ENCODE data around the gene B3GLCT. TPM values are rescaled to one million over a fixed set of nuclear protein-coding genes. Genes with fewer than 3 reads are reported as not detected.
"Not testable (repeated sequence)": the region's sequence is repeated elsewhere in the genome, so short reads cannot be mapped to it uniquely, and the experiment has no call there.

B3GLCT gene
- polyA plus RNA-seq, 2 donors = 1.9 to 2.0 TPM

DNA sequence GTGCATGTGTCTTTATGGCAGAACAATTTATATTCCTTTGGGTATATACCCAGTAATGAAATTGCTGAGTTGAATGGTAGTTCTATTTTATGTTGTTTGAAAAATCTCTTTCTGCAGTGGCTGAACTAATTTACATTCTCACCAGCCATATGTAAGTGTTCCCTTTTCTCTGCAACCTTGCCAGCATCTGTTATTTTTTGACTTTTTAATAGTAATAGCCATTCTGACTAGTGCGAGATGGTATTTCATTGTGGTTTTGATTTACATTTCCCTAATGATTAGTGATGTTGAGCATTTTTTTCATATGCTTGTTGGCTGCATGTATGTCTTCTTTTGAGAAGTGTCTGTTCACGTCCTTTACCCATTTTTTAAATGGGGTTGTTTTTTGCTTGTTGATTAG lies 17.1 kb downstream of the B3GLCT start:
- WGBS, 2 donors = 96 to 97% methylated on average over 2 of the region's 2 CpGs
- not testable (repeated sequence) for H3K27me3 ChIP-seq (ENCODE audit: control insufficient read depth in 1 of 2, insufficient read depth in 2 of 2, low read length in 2 of 2); H3K36me3 ChIP-seq (ENCODE audit: control insufficient read depth in 2 of 2, insufficient read depth in 2 of 2, low read length in 1 of 2); H3K9me3 ChIP-seq (ENCODE audit: control insufficient read depth in 2 of 2, insufficient read depth in 1 of 2, low read depth in 1 of 2, low read length in 1 of 2); H3K4me1 ChIP-seq (ENCODE audit: control insufficient read depth in 2 of 2, insufficient read depth in 2 of 2, low read length in 1 of 2); H3K27ac ChIP-seq (ENCODE audit: low read depth in 2 of 2, low read length in 1 of 2); H3K4me3 ChIP-seq (ENCODE audit: low read depth in 1 of 2, low read length in 2 of 2)

DNA sequence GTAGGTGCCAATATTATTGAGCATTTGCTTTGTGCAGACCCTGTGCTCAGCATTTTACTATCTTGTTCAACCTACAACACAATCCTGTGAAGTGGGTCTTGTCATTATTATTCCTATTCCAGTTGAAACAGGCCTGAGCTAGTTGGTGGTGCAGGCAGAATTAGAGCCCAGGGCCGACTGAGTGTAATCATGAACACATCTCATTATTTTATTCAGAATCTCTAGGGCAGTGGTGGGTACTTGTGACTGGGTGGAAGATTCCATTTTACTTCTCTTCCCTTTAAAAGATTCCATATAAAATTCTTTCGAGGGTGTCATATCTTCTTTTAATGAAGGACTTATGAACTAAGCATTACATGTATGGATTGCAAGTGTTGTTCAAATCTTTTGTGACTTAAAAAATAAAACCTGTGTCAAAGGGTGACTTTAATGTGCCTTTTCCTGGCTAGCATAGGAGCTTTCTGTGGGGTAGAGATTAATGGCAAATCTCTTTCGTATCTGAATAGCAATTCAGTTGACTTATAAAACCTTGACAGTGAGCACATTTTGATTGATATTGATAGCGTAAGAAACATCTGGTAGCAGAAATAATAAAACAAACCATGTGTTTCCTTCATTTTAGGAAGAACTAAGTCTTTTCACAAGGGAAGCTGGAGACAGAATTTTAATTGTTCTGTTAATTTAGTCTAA lies 20.3 kb downstream of the B3GLCT start:
- 78 to 84% methylated on average over 4 of the region's 4 CpGs for WGBS, 2 donors

DNA sequence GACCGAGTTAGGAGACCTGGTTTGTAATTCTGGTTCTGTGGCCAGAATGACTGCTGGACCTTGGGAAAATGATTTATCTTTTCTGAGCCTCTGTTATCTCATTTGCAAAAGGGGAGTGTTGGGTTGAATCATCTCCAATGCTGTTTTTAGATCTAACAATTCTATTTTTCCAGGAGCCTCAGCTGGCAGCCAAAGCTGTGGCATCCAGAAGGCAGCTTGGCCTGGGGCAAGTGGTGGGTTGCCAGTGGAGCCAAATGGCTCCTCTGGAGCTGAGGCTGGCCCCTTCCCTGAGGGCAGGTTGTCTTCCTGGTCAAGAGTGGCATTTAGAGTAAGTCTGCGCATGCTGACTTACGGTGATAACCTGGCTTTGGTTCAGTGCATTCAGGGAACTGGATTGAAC lies 21.3 kb downstream of the B3GLCT start:
- no peaks in the 10 kb centered on the region for H3K4me1 ChIP-seq (ENCODE audit: control insufficient read depth in 2 of 2, insufficient read depth in 2 of 2, low read length in 1 of 2)
- no peak overlapping the region for H3K4me3 ChIP-seq (ENCODE audit: low read depth in 1 of 2, low read length in 2 of 2)
- no peaks in the 10 kb centered on the region for H3K9me3 ChIP-seq (ENCODE audit: control insufficient read depth in 2 of 2, insufficient read depth in 1 of 2, low read depth in 1 of 2, low read length in 1 of 2)
- no peak overlapping the region for H3K27ac ChIP-seq (ENCODE audit: low read depth in 2 of 2, low read length in 1 of 2)
- 91 to 94% methylated on average over 3 of the region's 3 CpGs for WGBS, 2 donors
- no peaks in the 10 kb centered on the region for H3K36me3 ChIP-seq (ENCODE audit: control insufficient read depth in 2 of 2, insufficient read depth in 2 of 2, low read length in 1 of 2)
- H3K27me3 ChIP-seq (ENCODE audit: control insufficient read depth in 1 of 2, insufficient read depth in 2 of 2, low read length in 2 of 2) = no peaks in the 10 kb centered on the region

More for the DNA sequence above, 20.3 kb downstream of the B3GLCT start:
- H3K27ac ChIP-seq (ENCODE audit: low read depth in 2 of 2, low read length in 1 of 2) = no peak overlapping the region
- H3K9me3 ChIP-seq (ENCODE audit: control insufficient read depth in 2 of 2, insufficient read depth in 1 of 2, low read depth in 1 of 2, low read length in 1 of 2) = no peaks in the 10 kb centered on the region
- H3K4me3 ChIP-seq (ENCODE audit: low read depth in 1 of 2, low read length in 2 of 2) = no peak overlapping the region
- H3K4me1 ChIP-seq (ENCODE audit: control insufficient read depth in 2 of 2, insufficient read depth in 2 of 2, low read length in 1 of 2) = no peaks in the 10 kb centered on the region
- H3K27me3 ChIP-seq (ENCODE audit: control insufficient read depth in 1 of 2, insufficient read depth in 2 of 2, low read length in 2 of 2) = no peaks in the 10 kb centered on the region
- H3K36me3 ChIP-seq (ENCODE audit: control insufficient read depth in 2 of 2, insufficient read depth in 2 of 2, low read length in 1 of 2) = no peaks in the 10 kb centered on the region

DNA sequence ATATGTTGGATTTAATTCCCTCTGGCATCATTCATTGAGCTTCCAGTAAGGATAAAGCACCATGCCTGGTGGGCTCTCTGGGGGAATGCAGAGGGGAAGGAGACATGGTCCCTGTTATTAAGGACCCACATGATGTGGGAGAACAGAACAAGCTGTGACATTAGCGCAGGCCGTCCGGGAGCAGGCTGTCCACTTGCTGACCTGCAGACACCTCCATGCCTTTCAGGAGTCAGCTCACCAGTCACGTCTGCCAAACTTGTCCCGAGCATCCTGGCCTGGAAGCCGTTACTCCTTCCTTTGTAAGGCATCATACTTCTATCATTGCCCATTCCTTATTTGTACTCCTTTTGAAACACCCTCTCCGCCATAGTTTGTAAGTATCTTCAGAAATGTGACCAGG lies 23.4 kb downstream of the B3GLCT start:
- Histone ChIP-seq H3K27me3 (ENCODE audit: control insufficient read depth in 1 of 2, insufficient read depth in 2 of 2, low read length in 2 of 2) (no peaks in the 10 kb centered on the region), H3K9me3 (ENCODE audit: control insufficient read depth in 2 of 2, insufficient read depth in 1 of 2, low read depth in 1 of 2, low read length in 1 of 2) (no peaks in the 10 kb centered on the region), H3K27ac (ENCODE audit: low read depth in 2 of 2, low read length in 1 of 2) (no peak overlapping the region), H3K4me3 (ENCODE audit: low read depth in 1 of 2, low read length in 2 of 2) (no peak overlapping the region), H3K4me1 (ENCODE audit: control insufficient read depth in 2 of 2, insufficient read depth in 2 of 2, low read length in 1 of 2) (peaks cover 0 to 2% of the 10 kb centered on the region in 2 donors), H3K36me3 (ENCODE audit: control insufficient read depth in 2 of 2, insufficient read depth in 2 of 2, low read length in 1 of 2) (no peaks in the 10 kb centered on the region)
- 97% methylated on average over 7 of the region's 7 CpGs for WGBS, 2 donors

DNA sequence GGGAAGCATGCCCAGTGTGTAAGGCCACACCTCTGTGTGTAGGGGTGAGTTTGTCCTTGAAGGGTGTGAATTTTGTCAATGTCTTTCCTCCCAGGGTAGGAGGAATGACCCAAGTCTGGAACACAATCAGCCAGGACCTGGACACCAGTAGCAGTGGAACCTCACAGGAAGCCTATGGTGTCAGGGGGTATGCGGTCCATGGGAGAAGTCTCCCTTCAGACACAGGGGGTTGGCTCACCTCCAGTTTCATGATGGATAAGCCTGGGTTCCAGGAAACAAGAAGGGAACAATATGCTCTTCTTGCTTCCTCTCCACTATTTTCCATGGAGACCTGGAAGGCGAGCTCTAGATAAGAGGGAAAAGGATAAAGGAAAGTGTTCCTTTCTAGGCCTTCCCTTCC lies 23.9 kb downstream of the B3GLCT start:
- Histone ChIP-seq H3K4me3 (ENCODE audit: low read depth in 1 of 2, low read length in 2 of 2) (no peak overlapping the region), H3K36me3 (ENCODE audit: control insufficient read depth in 2 of 2, insufficient read depth in 2 of 2, low read length in 1 of 2) (no peaks in the 10 kb centered on the region), H3K4me1 (ENCODE audit: control insufficient read depth in 2 of 2, insufficient read depth in 2 of 2, low read length in 1 of 2) (peaks cover 0 to 2% of the 10 kb centered on the region in 2 donors), H3K27ac (ENCODE audit: low read depth in 2 of 2, low read length in 1 of 2) (no peak overlapping the region), H3K9me3 (ENCODE audit: control insufficient read depth in 2 of 2, insufficient read depth in 1 of 2, low read depth in 1 of 2, low read length in 1 of 2) (no peaks in the 10 kb centered on the region), H3K27me3 (ENCODE audit: control insufficient read depth in 1 of 2, insufficient read depth in 2 of 2, low read length in 2 of 2) (no peaks in the 10 kb centered on the region)
- 91 to 93% methylated on average over 2 of the region's 2 CpGs for WGBS, 2 donors

DNA sequence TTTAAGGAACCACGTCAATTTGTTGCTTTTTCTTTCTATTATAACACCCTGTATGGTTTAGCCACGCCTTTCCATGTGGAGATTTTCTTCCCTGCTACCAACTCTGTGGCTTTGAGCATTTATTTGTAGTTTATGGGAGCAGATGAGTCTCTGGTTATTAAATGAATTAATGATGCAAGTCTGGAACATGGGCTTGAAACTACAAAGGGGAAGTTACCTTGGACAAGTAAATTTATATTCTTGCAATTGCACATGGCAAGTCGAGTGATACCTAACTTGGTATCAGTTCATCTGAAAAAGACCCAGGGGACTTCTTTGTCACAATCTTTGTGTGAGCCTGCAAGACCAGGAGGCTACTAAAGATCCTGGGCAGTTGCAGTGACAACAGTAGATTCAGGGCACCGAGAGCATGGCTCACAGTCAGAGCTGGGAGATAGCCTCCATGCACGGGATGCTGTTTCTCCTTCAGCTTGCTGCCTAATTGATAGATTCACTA lies 24.4 kb downstream of the B3GLCT start:
- peaks cover 0 to 2% of the 10 kb centered on the region in 2 donors for H3K4me1 ChIP-seq (ENCODE audit: control insufficient read depth in 2 of 2, insufficient read depth in 2 of 2, low read length in 1 of 2)
- 93 to 95% methylated on average over 5 of the region's 5 CpGs for WGBS, 2 donors
- no peak overlapping the region for H3K27ac ChIP-seq (ENCODE audit: low read depth in 2 of 2, low read length in 1 of 2)
- no peaks in the 10 kb centered on the region for H3K36me3 ChIP-seq (ENCODE audit: control insufficient read depth in 2 of 2, insufficient read depth in 2 of 2, low read length in 1 of 2)
- H3K9me3 ChIP-seq (ENCODE audit: control insufficient read depth in 2 of 2, insufficient read depth in 1 of 2, low read depth in 1 of 2, low read length in 1 of 2) = no peaks in the 10 kb centered on the region
- H3K27me3 ChIP-seq (ENCODE audit: control insufficient read depth in 1 of 2, insufficient read depth in 2 of 2, low read length in 2 of 2) = no peaks in the 10 kb centered on the region
- no peak overlapping the region for H3K4me3 ChIP-seq (ENCODE audit: low read depth in 1 of 2, low read length in 2 of 2)

DNA sequence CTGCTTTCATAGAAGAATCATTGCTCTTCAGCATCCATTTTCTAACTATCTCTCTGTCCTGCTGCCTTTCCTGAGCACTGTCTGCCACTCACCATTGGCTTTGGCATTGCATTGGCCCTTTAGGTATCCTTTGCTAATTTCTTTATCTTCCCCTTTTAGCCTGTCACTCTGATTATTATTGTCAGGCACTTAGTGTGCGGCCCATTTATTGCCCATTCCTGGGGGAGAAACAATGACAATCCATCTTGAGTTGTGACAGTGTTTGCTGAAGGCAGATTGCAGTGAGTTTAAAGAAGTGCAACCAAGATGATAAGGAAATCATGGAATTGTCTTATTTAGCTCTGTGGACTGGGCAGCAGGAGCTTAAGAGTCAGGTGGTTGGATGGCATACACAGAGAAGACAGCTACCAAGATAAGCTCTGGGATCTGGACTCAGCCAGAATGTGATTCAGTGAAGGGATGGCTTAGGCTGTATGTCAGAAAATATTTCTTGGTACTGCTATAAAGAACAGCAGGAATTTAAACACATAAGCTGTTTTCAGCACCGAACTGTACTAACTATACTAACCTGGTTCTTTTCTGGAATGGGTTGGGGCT lies 25.3 kb downstream of the B3GLCT start:
- Histone ChIP-seq H3K27ac (ENCODE audit: low read depth in 2 of 2, low read length in 1 of 2) (no peak overlapping the region), H3K27me3 (ENCODE audit: control insufficient read depth in 1 of 2, insufficient read depth in 2 of 2, low read length in 2 of 2) (no peaks in the 10 kb centered on the region), H3K9me3 (ENCODE audit: control insufficient read depth in 2 of 2, insufficient read depth in 1 of 2, low read depth in 1 of 2, low read length in 1 of 2) (no peaks in the 10 kb centered on the region), H3K36me3 (ENCODE audit: control insufficient read depth in 2 of 2, insufficient read depth in 2 of 2, low read length in 1 of 2) (no peaks in the 10 kb centered on the region), H3K4me1 (ENCODE audit: control insufficient read depth in 2 of 2, insufficient read depth in 2 of 2, low read length in 1 of 2) (peaks cover 0 to 2% of the 10 kb centered on the region in 2 donors), H3K4me3 (ENCODE audit: low read depth in 1 of 2, low read length in 2 of 2) (no peak overlapping the region)
- WGBS, 2 donors = 74 to 89% methylated on average over 2 of the region's 2 CpGs

DNA sequence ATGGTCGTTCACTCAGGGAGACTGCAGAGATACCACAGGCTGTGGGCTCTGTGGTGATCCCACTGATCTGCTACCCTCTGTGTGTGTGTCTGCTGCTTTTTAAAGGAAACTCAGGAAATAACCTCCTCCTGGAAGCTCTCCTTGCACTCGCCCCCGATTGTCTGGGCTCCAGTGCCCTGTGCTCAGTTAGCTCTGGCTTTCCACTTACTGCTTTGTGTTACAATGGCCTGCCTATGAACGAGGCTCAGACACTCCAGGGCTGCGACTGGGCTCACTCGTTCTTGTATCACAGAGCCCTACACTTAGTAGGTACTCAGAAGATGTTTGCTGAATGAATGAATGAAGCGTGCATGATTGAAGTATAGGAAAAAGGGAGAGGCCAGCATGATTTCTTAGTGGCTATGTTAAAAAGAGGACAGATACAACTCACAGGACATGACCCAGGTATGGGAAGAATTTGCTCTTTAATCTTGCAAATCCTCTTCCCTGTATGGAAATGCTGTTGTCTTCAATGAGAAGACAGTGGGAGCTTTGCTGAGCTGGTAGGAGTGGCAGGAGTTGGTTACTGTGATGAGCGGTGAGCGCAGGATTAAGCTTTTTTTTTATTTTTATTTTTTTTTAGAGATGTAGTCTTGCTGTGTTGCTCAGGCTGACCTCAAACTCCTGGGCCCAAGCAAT lies 26.4 kb downstream of the B3GLCT start:
- H3K4me1 ChIP-seq (ENCODE audit: control insufficient read depth in 2 of 2, insufficient read depth in 2 of 2, low read length in 1 of 2) = peaks cover 0 to 2% of the 10 kb centered on the region in 2 donors
- H3K27ac ChIP-seq (ENCODE audit: low read depth in 2 of 2, low read length in 1 of 2) = no peak overlapping the region
- no peaks in the 10 kb centered on the region for H3K27me3 ChIP-seq (ENCODE audit: control insufficient read depth in 1 of 2, insufficient read depth in 2 of 2, low read length in 2 of 2)
- WGBS, 2 donors = 91 to 93% methylated on average over 9 of the region's 9 CpGs
- H3K9me3 ChIP-seq (ENCODE audit: control insufficient read depth in 2 of 2, insufficient read depth in 1 of 2, low read depth in 1 of 2, low read length in 1 of 2) = no peaks in the 10 kb centered on the region
- H3K4me3 ChIP-seq (ENCODE audit: low read depth in 1 of 2, low read length in 2 of 2) = no peak overlapping the region
- no peaks in the 10 kb centered on the region for H3K36me3 ChIP-seq (ENCODE audit: control insufficient read depth in 2 of 2, insufficient read depth in 2 of 2, low read length in 1 of 2)

DNA sequence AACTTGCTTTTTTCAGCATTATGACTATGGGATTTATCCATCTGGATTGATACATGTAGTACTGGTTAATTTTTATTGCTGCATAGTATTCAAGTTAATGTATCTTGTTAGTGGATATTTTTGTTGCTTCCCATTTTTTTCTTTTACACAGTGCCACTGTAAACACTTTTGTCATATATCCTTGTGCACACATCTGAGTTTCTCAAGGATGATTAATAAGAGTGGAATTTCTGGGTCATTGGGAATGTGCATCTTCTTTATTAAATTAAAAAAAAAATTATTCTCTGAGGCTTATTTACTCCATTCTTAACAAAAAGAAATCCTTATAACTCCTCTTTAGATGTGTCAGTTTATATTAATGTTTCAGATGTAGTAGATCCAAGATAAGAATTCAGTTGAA lies 27.3 kb downstream of the B3GLCT start:
- Histone ChIP-seq H3K9me3 (ENCODE audit: control insufficient read depth in 2 of 2, insufficient read depth in 1 of 2, low read depth in 1 of 2, low read length in 1 of 2) (no peaks in the 10 kb centered on the region), H3K27me3 (ENCODE audit: control insufficient read depth in 1 of 2, insufficient read depth in 2 of 2, low read length in 2 of 2) (no peaks in the 10 kb centered on the region), H3K4me1 (ENCODE audit: control insufficient read depth in 2 of 2, insufficient read depth in 2 of 2, low read length in 1 of 2) (peaks cover 0 to 2% of the 10 kb centered on the region in 2 donors), H3K36me3 (ENCODE audit: control insufficient read depth in 2 of 2, insufficient read depth in 2 of 2, low read length in 1 of 2) (no peaks in the 10 kb centered on the region), H3K4me3 (ENCODE audit: low read depth in 1 of 2, low read length in 2 of 2) (no peak overlapping the region), H3K27ac (ENCODE audit: low read depth in 2 of 2, low read length in 1 of 2) (no peak overlapping the region)
